OCI-LY7 (cell line): ENCODE results near the gene NAPB.

Experiments
- EZH2phosphoT487 ChIP-seq: fragments of 200-600 bp; sonication (generic); IDR thresholded peaks from 2 replicates; pipeline ENCODE4 v1.6.1; 2018; ENCODE audit warnings: low read depth, borderline replicate concordance, mild to moderate bottlenecking, mixed run types, antibody characterized with exemption, low read length, moderate library complexity, mixed read lengths
- TF ChIP-seq, protein P1 (sequence below): fragments of 200-600 bp; sonication (generic); conservative IDR thresholded peaks from 2 replicates; pipeline ENCODE4 v1.5.1; 2014; ENCODE audit warnings: mild to moderate bottlenecking, antibody characterized with exemption, low read length, moderate library complexity, mixed read lengths

DNA sequence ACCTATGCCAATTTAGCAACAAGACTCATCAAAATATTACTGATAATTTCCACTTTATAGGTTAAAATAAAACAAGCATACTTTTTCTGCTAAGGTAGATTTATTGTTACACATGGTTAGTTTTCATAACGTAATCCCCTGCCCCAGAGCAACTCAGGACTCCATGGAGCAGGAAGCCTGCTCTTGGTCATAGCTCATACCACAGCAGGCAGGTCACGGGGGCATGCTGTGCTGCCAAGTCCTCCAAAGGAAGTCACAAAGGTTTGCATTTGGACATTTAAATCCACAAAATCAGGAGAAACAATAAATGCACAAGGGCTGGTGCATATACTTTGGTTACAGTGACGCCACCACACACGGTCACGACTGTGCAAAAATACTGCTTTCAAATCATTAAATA is 46.8 kb downstream of the NAPB start:
- TF ChIP-seq, protein P1, sequence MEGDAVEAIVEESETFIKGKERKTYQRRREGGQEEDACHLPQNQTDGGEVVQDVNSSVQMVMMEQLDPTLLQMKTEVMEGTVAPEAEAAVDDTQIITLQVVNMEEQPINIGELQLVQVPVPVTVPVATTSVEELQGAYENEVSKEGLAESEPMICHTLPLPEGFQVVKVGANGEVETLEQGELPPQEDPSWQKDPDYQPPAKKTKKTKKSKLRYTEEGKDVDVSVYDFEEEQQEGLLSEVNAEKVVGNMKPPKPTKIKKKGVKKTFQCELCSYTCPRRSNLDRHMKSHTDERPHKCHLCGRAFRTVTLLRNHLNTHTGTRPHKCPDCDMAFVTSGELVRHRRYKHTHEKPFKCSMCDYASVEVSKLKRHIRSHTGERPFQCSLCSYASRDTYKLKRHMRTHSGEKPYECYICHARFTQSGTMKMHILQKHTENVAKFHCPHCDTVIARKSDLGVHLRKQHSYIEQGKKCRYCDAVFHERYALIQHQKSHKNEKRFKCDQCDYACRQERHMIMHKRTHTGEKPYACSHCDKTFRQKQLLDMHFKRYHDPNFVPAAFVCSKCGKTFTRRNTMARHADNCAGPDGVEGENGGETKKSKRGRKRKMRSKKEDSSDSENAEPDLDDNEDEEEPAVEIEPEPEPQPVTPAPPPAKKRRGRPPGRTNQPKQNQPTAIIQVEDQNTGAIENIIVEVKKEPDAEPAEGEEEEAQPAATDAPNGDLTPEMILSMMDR, result no peak
- TF ChIP-seq EZH2phosphoT487, result no peak
